Brain pericyte (primary cell): ENCODE measurements around the gene GABARAP.
"Not testable (repeated sequence)": the region's sequence is repeated elsewhere in the genome, so short reads cannot be mapped to it uniquely, and the experiment has no call there.

Experiments
- DNase-seq: peaks from one replicate; pipeline ENCODE4 v3.0.0-alpha.2; 2012; ENCODE audit warnings: low read depth, low spot score

GABARAP gene

DNA sequence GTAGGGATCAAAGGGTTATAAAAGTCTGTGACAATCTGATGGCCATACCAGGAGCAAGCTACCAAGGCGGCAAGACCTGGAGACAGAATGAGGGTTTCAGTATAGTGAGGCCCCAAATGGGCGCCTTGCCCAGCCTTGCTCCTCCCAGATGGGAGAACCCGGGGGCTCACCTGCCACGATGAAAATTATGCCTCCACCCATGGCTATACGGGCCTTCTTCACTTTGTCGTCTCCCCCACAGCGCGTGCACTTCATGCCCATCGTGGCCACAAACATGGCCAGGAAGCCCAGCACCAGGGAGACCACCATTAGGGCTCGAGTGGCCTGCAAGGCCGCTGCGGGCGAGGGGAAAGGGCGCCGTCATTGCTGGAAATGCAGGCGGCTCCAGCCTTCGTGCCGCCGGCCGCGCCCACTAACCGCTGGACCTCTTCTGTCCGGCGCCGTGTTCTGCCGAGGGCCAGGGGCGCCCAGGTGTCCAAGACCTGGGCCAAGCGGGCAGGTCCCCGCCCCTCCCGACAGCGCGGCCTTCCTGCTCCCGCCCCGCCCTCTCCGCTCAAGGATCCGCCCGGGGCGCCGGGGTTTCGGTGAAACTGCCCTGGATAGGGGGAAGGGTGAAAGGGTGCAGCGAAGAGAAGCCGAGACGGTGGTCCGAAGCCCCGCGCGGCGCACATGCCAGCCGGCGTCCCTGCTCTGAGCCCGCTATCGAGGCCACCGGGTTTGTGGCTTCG is 18.6 kb upstream of the GABARAP start:
- DNase-seq = no peak

DNA sequence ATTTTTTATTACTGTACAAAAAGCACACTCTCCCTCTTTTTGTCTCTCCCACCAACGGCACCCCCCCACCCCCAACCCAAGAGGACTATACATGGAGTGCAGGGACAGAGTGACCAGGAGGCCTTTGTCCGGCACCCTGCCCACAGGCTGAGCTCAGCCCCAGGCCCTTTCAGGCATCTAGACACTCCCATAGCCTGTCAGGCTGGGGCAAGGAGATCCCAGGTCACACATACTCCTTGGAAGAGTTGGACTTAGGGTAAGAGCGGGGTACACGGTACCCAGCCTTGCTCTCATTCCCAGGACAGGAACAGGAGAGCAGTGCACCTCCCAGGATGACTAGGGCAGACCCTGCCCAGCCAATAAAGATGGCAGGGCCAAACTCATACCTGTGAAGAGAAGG is 17.9 kb upstream of the GABARAP start:
- DNase-seq = no peak

DNA sequence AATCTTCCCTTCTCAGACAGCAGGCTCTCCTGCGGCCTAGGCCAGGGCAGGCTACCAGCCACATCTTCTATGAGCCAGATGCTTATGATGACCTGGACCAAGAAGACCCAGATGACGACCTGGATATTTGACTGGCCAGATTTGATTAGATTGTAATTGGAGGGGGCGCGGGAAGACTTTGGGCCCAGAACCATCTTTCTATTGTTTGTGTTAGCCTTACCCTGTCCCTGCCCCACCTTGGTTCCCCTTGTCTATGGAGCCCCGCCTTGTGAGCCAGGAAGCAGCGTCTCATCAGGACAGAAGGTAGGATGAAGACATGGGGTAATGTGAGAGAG is 17.3 kb upstream of the GABARAP start:
- DNase-seq = no peak

DNA sequence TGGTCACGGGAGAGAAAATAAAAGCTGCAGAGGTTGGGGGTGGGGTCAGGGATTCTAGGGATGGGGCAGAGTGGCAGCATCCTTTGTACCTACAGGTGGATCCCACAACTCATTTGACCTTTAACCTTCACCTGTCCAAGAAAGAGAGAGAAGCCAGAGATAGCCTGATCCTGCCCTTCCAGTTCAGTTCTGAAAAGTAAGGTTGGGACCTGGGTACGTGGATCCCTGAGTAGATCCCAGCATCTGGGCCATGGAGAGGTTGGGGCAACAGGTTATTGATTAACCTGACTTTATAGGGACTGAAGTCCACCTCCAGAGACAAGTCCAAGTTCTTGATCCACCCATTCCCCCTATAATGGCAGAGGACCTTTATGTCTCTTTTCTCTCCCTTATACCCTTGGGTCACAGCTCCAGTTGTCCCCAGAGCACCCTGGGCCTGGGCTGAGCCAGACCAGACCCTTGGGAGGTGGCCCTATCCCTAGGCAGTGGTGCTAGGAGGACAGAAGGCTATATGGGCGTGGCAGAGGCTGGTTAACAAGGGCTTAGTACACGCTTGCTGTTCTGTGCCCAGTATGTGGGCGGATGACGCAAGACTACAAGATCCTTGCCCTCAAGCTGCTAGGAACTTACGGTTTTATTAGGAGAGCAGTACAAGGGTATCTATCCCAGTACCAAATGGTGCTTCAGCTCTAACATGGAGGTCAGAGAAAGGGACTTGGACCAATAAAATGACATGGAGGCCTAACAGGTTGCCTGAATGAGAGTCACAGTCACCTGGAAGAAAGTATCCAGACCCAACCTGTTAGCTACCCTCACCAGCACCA is 16.7 kb upstream of the GABARAP start:
- DNase-seq = no peak

DNA sequence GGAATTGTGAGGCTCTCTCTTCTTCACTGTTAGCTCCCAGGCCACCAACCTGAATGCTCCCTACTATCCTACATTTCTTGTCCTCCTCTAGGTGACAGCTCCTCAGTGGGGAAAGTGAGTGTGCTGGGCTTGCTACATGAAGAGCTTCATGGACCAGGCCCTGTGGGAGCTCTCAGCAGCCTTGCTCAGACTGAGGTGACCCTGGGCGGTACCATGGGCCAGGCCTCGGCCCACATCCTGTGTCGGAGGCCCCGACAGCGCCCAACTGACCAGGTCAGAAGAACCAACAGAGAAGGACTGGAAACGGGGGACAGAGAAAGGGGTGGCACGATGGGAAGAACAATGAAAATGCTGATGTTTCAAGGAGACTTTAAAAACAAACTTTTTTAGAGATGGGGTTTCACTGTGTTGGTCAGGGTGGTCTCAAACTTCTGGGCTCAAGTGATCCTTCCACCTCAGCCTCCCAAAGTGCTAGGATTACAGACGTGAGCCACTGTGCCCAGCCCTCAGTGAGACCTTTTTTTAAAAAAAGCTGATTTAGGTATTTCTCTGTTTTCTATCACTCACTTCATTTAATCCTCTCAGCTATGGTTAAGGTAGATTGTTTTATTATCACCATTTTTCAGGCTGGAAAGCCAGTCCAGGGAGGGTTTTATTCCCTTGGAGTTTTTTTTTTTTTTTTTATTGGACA is 14.7 kb upstream of the GABARAP start:
- no peak for DNase-seq

DNA sequence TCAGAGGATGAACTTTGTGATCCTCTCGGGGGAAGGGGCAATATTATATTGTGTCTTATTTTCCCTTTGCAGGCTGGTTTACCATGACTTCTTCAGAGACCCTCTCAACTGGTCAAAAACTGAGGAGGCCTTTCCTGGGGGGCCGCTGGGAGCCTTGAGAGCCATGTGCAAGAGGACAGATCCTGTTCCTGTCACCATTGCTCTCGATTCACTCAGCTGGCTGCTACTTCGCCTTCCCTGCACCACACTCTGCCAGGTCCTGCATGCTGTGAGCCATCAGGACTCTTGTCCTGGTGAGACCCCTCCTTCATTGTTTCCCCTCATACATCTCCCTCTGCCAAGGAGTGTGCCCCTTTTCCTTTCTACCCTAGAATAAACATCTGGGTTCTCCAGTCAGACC is 12.3 kb upstream of the GABARAP start:
- no peak for DNase-seq

- no peak for DNase-seq
These were observed 10.8 kb upstream of the GABARAP start for GRCh38 chr17:7253082-7253481.

GRCh38 chr17:7252176-7253043 is 10.2 kb upstream of the GABARAP start, which contains the start of gene ELP5:
ELP5 (plus strand) TSS chr17:7252215; CDS start chr17:7252551, 336 bp downstream.
- DNase-seq = peak; percentile 97

DNA sequence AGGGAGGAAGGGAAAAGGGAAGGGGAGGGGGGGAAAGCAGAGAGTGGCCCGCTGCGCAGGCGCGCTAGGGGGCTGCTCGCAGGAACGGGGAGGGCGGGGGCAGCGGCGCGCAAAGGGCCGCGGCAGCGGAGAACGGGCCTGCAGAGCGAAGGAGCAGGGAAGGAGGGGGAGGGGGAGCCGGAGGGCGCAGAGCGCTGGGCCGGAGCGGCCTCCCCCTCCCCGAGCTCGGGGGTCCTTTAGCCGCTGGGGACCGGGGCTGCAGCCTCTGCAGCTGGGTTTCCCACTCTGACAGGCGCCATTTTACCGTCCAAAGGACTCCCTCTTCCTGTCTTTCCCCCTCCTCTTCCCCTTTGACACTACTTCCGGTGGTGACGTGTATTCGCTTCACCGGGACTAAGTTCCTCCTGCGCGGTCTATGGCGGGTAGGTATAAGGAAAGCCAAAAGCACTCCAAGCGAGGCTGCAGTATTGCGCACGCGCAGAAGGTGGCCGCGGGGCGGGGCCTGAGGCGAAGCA is 9.5 kb upstream of the GABARAP start, which contains the start of gene CTDNEP1:
Gene CTDNEP1 (minus strand): TSS at position 74 of the 515 bp plus-strand sequence. CDS start 438 bp downstream, outside the sequence.
- no peak for DNase-seq

DNA sequence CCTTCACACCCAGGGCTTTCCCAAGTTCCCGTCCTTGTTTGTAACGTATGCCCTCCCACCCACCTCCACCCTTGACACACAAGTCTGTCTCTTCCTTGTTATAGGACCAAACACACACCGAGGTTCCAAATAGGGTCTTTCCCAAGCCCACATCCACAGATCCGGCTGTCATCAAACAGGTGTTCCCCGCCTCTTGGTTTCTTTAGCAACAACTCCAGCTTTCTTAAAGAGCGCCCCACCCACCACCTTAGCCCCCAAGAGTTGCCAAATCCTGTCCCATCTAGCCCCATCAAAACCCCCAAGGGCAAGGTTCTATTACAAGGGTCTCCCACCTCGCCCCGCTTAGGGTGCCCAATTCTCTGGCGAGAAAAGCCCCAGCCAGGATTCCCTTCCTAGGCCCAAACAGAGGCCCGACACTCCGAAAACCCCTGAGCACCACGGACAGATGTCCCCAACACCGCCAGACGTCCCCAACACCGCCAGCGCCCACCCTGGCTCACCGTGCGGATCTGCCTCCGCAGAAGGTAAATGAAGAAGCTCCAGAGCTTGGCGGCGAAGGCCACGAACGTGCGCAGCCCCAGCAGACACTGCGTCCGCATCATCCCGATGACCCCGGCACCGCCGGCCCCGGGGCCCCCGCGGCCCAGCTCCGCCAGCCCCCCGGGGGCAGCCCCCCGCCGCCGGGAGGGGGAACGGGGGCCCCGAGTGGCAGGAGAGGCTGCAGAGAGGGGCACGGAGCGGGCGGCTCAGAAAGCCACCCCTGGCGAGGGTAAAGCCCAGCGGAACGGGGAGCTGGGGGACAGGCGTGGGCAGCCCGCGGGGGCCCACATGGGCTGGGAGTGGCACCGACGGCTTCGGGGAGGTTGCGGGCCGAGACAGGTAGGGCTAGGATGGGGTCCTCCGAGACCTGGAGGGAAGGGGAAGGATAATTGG is 8.7 kb upstream of the GABARAP start:
- no peak for DNase-seq

DNA sequence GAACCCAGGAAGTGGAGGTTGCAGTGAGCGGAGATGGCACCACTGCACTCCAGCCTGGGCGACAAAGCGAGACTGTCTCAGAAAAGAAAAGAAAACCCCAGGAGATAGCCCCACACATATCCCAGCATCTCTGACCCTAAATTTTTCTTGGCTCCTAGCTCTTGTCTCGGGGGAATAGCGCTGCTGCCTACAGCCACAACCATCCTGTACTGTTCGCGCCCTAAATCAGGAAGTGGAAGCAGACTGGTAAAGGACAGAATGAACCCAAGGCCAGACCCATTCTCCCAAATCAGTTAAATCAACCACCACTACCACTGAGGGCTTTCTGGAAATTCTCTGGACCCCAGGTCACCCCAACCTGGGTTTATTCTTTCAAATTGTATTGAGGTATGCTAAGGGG is 7.6 kb upstream of the GABARAP start:
- no peak for DNase-seq

- DNase-seq = no peak
These were observed 7.0 kb upstream of the GABARAP start for GRCh38 chr17:7249214-7249613.

GRCh38 chr17:7248796-7249195 is 6.5 kb upstream of the GABARAP start:
- no peak for DNase-seq

DNA sequence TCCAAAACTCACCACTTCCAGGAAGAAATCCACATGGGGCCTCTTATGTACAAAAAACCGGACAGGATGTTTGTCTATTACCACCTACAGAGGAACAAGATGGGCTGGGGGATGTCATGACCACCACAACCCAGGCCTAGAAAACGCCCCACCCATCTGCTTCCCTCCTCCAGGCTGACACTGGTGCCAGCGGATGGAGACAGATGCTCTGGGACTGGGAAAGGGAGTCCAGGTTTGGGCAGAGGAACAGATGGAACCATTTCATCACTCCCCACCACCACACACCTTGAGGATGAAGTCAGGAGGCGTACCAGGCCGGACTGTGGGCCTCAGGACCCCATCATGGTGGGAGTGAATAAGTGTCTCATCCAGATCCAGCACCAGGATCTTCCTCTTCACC is 4.5 kb upstream of the GABARAP start:
- DNase-seq = no peak

- DNase-seq = not testable (repeated sequence)
These were observed 1.6 kb upstream of the GABARAP start for GRCh38 chr17:7243838-7244237.

- no peak for DNase-seq
These were observed 1.1 kb upstream of the GABARAP start for GRCh38 chr17:7243453-7243729.

DNA sequence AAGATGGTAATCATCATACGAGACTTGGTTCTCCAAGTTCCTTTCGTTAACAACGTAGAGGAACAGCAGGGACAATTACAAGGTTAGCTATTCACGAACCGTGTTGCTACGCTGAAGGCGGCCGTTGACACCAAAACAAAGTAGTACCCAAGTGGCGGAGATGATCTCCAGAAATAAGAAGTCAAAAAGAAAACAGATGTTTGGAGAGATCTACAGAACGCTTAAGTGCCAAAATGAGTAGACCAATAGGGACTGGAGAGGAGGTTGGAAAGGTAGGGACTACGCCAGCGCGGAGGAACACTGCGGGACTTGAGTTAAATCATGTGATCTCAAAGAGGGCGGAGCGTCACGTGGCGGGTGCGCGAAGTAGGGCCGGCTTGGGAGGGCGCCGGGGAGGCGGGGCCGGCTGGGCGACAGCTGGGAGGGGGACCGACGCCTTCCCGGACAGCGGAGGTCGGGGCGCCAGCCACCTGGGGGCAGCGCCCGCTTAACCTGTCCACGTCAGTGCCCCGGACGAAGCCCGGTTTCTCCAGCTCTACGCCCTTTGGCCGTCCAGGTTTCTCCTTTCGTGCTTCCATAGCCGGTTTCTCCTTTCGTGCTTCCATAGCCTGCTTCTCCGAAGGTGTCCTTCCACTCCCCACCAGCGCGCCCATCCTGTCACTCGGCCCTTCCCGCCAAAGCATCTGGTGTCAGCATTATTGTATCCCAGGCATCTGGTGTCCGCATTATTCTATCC is 636 bp upstream of the GABARAP start:
- peak; percentile 90 for DNase-seq

- no peak for DNase-seq
These were observed 1.0 kb downstream of the GABARAP start for GRCh38 chr17:7241090-7241733.

GRCh38 chr17:7240375-7240774 is 1.9 kb downstream of the GABARAP start:
- no peak for DNase-seq
